HT1080 (cell line): ENCODE results near the gene KCNJ13. TPM values are rescaled to one million over a fixed set of nuclear protein-coding genes. Genes with fewer than 3 reads are reported as not detected.
"Not testable (repeated sequence)": the region's sequence is repeated elsewhere in the genome, so short reads cannot be mapped to it uniquely, and the experiment has no call there.

Experiments
- DNase-seq: peaks from one replicate; pipeline ENCODE4 v3.0.0-alpha.2; 2015; ENCODE audit warnings: low read depth
- small RNA-seq: library from RNA; depleted of rRNA; stranded (forward); fragments of <200 nt; gene quantifications from one replicate; pipeline ENCODE3, GENCODE V24; 2014
- total RNA-seq: library from RNA; depleted of rRNA; stranded (reverse); fragments of >200 nt; shearing (Covaris generic); gene quantifications from 2 replicates; pipeline ENCODE4 v1.2.3, GENCODE V29; 2014; rRNA removed

The KCNJ13 gene
- total RNA-seq, 1 experiment from 2014 or later = not detected

GRCh38 chr2:232767866-232768265, 8.5 kb downstream of the KCNJ13 start:
- no peak for DNase-seq

GRCh38 chr2:232761301-232761907, 15.0 kb downstream of the KCNJ13 start:
- peak; percentile 27 for DNase-seq

DNA sequence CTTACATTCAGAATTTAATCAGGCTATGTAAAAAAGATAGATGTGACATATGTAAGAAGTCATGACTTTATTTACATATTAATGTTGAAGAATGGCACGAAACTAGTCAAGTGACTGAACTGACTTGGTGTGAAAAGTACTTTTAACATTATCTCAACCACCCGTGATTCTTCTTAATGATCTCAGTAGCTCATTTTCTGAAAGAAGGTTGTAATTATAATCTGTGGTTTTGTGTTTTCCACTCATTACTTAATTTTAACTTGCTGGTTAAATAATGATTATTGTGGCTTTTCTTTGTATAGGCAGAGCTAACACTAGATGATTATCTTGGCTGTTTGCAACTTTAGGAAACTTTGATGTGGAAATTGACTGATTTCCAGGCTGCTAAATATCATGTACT, 18.5 kb downstream of the KCNJ13 start:
- no peak for DNase-seq

DNA sequence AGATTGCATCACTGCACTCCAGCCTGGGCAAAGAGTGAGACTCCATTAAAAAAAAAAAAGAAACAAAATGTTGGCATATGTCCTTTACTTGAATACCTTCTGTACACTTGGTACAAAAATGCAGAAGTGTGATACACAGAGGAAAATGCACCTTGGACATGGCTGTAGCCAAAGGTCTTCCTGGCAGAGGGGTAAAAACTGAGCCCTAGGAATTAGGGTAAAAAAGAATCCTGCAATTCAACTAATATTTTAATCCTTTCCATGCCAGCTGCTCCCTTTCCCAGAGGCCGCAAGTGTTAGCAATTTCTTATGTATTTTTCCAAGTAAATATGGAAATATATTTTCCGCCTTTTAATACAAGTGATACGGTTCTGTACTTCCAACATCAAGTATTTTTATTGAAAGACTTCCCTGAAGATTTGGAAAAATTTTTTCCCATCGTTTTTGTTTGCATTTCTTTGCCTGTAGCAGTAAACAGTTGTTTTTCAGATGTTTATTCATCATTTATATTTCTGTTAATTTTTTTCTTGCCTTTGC, 26.2 kb downstream of the KCNJ13 start:
- no peak for DNase-seq

DNA sequence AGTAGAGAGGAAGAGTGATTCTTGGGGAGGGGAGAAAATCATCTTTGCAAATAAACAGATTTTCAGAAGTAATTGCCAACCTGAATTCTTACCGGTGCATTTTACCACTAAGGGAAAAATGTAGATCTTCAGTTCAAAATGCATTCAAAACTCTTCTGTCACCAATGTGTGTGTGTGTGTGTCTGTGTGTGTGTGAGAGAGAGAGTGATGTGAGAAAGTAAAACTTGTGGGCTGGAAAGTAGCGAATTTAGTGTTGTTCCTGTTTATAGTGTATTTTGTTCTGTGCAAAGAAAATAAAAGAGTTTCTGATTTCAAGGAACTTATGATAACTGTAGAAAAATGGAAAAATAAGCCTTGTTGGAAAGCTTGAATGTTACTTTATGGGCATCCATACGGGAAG, 27.0 kb downstream of the KCNJ13 start:
- DNase-seq = no peak

DNA sequence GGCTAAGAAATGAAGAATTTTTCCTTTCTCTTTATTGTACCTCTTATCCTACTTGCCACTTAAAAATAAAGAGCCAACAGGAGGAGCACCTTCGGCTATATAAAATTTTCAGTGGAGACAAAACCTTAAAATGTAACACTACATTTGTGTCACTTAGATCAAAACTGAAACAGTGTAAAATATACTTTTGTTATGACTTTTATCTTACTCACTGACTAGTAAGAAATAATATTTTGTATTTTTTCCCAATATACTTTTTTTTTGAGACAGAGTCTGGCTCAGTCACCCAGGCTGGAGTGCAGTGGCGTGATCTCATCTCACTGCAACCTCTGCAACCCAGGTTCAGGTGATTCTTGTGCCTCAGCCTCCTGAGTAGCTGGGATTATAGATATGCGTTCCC, 28.3 kb downstream of the KCNJ13 start:
- no peak for DNase-seq

DNA sequence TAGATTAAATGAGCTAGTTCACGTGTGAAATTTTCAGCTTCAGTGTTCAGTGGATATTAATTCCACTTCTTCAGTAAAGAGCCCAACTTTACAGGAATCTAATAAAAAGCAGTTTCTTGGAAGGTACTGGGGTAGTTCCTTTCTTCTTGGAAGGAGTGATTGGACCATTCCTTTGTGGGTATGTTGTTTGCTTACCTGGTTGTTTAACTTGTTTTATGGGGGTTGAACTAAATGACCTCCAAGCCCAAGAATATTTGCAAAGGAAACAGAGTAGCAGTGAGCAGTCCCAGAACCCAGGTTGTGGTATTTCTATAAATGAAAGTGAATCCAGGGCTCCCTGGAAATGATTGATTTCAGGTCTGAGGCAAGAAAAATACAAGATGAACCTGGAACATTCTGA, 31.4 kb downstream of the KCNJ13 start:
- DNase-seq = no peak

DNA sequence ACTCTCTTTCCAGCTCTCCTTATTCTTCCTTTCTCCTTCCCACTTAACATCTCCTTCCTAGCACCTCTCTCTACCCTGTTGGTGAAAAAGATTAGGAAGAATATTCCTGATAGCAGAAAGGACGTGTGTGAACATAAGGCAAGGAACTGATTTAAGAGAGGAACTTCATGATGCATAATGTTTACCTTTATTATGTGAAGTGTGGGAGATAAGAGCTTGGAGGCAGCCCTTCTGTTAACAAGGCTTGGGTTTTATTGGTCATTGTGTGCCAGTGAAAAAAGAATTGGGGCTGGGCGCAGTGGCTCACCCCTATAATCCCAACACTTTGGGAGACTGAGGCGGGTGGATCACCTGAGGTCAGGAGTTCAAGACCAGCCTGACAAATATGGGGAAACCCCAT, 34.4 kb downstream of the KCNJ13 start:
- no peak for DNase-seq

DNA sequence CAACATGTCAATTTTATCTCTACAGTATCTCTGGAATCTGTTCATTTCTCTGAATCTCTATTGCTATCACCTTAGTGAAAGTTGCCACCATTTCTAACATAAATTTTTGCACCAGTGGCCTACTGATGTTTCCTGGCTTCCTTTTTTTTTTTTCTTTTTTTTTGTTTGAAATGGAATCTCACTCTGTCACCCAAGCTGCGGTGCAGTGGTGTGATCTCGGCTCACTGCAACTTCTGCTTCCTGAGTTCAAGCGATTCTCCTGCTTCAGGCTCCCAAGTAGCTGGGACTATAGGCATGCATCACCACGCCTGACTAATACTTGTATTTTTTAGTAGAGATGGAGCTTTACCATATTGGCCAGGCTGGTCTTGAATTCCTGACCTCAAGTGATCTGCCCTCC, 35.1 kb downstream of the KCNJ13 start:
- DNase-seq = no peak

GRCh38 chr2:232731470-232731869, 44.9 kb downstream of the KCNJ13 start:
- no peak for DNase-seq

DNA sequence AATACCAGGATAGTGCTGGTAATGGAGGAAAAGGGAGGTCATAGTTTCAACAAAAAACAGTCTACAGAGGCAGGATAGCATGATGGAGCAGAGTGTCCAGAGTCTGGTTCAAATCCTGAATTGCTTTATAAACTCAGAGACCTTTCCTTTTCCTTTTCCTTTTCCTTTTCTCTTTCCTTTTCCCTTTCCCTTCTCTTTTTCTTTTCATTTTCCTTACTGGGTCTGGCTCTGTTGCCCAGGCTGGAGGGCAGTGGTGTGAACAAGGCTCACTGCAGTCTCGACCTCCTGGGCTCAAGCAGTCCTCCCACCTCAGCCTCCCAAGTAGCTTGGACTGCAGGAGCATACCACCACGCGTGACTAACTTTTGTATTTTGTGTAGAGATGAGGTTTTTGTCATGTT, 47.6 kb downstream of the KCNJ13 start:
- no peak for DNase-seq

- DNase-seq = no peak
These were observed 53.3 kb downstream of the KCNJ13 start for GRCh38 chr2:232723027-232723426.

GRCh38 chr2:232721882-232722281, 54.5 kb downstream of the KCNJ13 start:
- DNase-seq = no peak

DNA sequence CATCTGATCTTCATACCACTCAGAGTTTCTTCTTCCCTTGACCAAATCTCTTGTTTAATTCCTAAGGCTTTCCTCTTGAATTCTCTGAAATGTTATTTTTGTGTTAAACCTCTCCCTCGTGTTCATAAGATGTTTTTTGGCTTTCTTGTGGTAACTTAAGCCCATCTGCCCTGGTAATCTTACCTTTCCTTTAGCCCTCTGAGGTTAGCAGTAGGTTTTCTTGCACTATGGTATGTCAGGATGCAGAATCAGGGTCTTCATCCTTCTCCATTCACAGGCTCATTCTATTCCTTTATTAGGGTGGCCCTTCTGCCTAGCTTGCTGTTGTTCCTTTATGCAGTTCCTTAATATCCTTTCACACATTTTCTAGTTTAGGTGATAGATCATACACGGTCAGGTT, 55.1 kb downstream of the KCNJ13 start:
- DNase-seq = no peak

- not testable (repeated sequence) for DNase-seq
These were observed 56.3 kb downstream of the KCNJ13 start for GRCh38 chr2:232720056-232720455.

Small RNA genes lying within 50 kb of the gene (small RNA-seq; reads per million reads assigned to genes)
- not detected for gene RNU6-107P

Other genes with a start within 250 kb of the KCNJ13 start
- gene CHRNG, start 236.9 kb downstream of the KCNJ13 start, total RNA-seq = not detected in 2 replicates
- 4.2 and 5.6 TPM in 2 replicates for gene TIGD1, start 226.0 kb downstream of the KCNJ13 start, total RNA-seq
- gene EIF4E2, start 225.9 kb downstream of the KCNJ13 start, total RNA-seq = 108 and 123 TPM in 2 replicates
- not detected in 2 replicates for gene EFHD1, start 143.0 kb downstream of the KCNJ13 start, total RNA-seq
- gene GIGYF2, start 79.2 kb downstream of the KCNJ13 start, total RNA-seq = 38.6 and 49.2 TPM in 2 replicates
- gene SNORC, start 93.7 kb upstream of the KCNJ13 start, total RNA-seq = 0.61 and 0.84 TPM in 2 replicates
- 0.30 and 2.7 TPM in 2 replicates for gene NGEF, start 236.7 kb upstream of the KCNJ13 start, total RNA-seq